T-helper 2 cell (primary cell): Measurements from ENCODE around the gene SCYL3.
A peak's percentile ranks its signal among the peaks of the same experiment; 100 is the strongest.
"Not testable (repeated sequence)": the region's sequence is repeated elsewhere in the genome, so short reads cannot be mapped to it uniquely, and the experiment has no call there.

Source experiments
- DNase-seq, 5 experiments: peaks; one replicate each; pipeline versions ENCODE4 v3.0.0 to v3.0.0-alpha.2; 2012 to 2022

The SCYL3 gene

DNA sequence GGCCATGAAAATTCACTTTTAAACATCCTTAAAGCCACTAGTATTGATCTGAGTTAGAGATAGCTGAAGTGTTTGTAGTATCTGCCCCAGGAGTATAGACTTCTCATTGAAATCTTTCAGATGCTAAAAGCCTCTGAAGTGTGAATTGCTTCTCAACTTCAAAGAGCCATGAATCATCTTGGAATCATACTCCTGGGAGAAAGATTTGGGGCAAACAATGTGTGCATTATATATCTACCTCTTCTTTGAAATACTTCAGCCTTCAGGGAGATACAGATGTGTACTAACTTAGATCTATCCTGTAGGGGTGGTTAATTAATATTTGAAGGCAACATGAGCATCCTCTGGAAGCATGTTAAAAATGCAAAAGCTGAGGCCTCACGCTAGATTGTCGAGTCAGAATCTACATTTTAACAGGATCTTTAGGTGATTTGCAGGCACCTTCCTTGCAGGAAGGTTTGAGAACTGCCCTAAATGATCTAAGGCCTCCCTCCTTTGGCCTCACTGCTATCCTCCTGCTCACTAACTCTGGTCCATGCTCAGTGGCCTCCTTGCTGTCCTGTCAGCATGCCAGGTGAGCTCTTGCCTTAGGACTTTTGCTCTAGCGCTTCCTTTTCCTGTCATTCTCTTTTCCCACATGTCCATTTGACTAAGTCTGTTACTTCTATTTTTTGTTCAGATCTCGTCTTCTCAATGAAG, 6.0 kb upstream of the SCYL3 start:
- no peak for DNase-seq

DNA sequence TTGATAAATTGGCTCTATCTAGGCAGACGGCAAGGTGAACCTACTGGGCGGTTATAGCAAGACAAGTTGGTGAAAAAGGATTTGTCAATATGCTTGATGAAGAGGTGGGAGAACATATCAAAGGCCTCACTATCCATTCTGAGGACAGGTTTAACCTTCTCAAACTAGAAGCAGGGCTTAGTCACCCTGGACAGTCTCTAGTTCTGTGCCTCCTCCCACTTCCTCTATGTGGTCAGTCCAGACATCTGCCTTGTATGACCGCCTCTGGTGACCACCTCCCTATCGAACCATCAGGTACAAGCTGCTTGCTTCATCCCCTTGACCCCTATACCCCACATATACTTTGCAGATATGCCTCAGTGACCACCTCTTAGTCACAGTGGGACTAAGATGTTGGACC, 2.3 kb upstream of the SCYL3 start:
- DNase-seq, result no peak

DNA sequence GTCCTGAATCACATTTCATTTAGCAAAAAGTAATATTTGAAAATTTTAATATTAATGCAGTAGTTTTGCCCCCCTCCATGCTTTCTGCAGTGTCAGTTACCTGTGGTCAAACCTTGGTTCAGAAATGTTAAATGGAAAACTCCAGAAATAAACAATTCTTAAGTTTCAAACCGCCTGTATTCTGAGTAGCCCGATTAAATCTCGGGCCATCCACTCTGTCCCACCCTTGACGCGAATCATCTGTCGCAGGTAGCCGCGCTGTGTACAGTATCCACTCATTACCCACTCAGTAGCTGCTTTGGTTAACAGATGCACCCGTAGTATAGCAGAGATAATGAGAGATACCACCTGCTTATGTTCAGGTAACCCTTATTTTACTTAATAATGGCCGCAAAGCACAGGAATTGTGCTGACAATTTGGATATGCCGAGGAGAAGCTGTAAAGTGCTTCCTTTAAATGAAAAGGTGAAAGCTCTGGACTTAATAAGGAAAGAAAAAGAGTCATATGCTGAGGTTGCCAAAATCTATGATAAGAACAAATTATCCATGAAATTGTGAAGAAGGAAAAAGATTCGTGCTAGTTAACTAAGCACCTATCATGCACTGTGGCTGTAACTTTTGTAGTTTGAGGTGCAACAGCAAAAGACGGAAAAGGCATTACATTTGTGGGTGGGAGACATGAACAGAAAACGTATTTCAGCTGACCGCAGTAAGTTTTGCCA, 889 bp upstream of the SCYL3 start:
- peak in 1 of 5 experiments; percentile 54 for DNase-seq

DNA sequence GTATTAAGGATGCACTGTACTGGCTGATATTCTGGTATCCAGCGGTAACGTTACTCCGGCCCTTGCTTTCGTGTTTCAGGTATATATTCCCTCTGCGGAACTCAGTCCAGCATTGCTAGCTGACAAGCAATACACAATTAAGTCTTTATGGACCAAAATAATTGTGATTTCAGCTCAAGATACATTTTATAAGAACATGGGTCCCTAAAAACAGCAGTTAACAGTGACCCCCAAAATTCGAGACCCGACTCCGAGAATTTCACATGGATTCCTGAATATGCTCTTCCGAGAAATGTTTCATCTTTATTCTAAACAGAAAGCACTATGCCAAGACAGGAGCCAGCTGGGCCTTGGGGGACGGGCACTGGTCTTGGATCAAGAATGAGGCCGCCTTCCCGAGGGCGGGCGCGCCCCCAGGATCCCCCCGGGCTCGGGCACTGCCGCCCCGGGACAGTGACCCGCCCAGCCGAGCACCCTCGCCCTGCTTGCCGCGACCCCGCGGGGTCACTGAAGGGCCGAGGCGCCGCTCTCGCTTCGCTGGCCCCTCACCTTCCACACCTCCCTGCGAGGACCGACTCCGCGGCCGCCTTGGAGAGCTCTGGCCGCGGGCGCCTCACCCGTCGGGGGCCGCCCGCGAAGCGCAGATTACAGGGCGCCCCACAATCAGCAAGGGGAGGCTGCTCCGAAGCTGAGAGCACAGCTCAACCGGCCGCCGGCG, 610 bp downstream of the SCYL3 start:
- peak in 1 of 5 experiments; percentile 26 for DNase-seq

DNA sequence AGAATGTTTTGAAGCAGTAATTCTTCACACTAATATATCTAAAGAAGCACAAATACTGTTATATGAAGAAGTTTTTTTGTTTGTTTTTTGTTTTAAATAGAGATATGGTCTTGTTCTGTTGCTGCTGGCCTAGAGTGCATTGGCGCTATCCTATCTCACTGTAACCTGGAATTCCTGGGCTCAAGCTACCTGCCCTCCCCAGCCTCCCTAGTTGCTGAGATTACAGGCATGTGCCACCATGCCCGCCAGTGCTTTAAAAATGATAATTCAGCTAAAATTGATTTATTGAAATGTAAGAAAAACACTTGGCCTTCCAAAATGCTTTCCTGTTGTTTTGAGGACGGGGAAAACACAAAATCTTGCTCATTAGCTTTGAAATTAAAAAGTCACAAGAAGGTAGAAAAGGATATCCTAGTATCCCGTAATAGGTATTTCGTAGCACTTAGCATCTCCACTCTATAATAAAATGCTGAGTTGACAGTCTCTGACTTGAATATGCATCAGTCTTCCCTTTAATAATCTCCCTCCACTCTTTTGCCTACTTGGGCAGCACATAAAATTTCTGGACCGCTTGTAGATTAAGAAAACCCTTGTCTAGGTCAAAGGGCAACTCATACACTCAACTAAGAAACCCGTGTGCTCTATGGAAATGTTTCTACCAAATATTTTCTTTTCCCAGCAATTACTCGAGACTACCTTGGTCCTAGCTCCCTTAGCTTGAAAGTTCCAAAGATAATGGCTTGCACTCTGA, 1.3 kb downstream of the SCYL3 start:
- no peak for DNase-seq

DNA sequence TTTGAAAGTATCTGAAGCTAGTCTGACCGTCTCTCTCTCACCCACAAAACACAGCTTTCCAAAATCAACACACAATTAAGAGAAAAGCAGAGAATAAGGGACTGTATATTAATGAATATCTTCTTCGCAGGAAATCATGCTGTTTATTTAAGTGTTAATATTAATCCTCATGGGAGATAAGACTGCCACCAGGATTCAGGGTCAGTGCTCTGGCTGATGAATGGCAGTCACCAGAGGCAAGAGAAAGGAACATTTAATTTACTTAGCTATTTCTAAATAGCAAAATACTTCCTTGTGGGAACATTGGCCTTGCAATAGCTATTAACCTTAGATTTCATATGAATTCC, 2.2 kb downstream of the SCYL3 start:
- no peak for DNase-seq

DNA sequence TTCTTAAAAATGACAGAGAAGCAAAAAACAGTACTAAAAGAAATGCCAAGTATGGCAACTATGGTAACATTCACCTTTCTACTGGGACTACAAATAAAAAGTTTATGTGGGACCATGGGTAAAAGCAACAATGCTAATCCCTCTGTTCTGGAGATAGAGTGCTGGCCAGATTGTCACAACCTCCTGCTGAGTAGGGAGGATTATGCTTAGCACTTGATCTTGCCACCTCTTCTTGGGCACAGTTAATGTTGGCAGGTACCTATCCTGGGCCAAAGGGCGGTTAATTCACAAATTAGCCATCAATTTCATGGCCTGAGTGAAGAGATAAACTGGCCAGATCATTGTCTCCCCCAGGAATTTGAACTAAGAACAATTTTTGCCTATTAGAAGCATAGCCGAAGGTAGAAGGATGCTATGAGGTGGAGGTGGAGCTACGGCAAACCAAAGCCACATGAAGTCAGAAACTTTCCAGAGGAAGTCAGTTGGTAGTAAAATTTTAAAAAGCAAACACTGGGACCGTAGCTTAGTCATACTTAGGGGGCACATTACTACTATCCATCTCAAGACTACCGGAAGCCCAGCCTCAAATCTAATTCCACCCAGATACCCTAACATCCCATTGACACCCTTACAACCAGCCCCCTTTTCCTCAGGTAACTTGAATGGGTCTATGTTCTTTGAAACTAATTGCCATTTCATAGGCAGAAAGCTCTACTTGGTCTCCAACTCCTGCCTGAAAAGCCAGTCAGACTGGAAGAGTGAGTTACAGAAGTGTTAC, 2.7 kb downstream of the SCYL3 start:
- DNase-seq, result peak in 3 of 5 experiments; percentile 22 to 82 (median 30)

DNA sequence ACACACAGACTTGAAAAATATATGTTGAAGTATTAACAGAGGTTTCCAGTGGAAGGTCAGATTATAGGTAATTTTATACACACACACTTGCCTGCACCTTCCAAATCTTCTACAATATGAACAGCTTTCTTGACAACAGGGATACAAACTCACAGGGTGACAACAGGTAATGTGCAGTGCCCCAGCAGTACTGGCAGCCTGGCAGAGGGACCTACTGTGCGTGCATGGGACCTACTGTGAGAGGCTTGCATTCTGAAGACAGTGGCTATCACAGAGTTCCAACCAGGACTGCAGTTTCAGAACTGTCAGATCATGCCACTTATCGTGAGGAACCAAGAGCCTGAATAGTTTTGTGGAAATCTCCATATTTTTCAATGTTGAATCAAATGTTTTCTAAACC, 3.8 kb downstream of the SCYL3 start:
- DNase-seq, result no peak

DNA sequence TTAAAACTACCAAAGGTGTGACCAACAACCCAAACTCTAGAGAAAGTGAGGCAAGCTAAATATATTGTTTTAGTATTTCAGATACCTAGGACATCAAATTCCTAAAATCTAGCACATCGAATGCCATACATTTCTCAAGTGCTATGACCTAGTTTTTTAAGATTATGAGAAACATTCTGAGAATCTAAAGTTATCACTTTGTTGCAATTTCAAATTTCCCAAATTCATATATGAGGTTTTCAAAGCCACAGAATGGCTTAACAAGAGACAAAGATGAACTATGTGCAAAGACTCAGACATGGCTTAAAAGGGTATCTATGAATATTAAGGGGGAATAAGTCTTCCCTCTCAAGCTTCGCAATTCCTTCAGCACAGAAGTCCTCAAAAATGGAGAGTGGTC, 6.8 kb downstream of the SCYL3 start:
- no peak for DNase-seq

DNA sequence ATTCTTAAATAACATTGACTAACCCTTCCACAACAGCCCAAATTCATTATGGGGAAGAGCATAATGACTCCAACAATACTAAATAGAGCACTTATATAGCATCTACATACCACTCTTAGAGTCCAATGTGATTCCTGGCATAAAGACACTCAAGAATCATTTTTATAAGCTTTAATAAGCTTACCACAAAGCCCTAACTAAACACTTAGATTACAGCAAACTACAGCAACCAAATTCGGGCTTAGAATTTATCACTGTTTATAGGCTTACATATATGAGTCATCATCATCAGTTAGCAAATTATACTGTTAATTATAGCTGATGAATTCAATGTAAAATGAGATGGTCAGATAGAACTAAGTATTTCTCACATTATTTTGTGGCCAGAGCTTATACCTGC, 7.3 kb downstream of the SCYL3 start:
- no peak for DNase-seq

DNA sequence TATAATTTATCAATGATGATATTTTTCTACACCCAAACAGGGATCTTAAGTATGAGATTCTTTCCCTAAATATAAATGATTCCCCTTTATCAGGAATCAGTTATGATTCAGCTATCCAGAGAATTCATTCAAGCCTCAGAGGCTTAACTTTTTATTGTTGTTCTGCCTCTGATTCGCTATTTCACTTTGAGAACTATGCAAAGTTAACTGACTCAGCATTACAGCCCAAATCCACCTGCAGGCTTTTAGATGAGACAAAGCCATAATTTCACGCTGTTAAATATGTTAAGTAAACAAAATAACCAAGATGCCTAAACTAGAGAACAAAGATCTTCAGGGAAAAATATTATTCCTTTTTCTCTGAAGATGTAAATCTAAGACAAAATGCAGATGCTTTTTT, 8.5 kb downstream of the SCYL3 start:
- DNase-seq, result no peak

DNA sequence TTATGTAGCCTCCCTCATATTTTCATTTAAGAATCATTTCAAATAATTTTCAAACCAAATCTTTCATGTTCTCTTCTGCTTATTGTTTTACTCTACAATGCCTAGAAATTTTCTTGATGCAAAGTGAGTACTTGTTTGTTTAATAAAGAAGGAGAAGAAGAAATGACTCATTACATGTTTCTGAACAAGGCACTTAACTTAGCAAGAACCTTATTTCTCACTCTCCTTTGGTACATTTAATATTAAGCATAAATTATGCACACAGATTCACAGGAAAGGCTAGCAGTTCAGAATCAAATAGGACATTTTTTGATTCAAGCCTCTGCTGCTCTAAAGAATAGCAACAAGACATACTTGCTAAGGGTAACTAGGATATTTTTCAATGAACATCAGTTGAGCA, 9.1 kb downstream of the SCYL3 start:
- DNase-seq, result no peak

DNA sequence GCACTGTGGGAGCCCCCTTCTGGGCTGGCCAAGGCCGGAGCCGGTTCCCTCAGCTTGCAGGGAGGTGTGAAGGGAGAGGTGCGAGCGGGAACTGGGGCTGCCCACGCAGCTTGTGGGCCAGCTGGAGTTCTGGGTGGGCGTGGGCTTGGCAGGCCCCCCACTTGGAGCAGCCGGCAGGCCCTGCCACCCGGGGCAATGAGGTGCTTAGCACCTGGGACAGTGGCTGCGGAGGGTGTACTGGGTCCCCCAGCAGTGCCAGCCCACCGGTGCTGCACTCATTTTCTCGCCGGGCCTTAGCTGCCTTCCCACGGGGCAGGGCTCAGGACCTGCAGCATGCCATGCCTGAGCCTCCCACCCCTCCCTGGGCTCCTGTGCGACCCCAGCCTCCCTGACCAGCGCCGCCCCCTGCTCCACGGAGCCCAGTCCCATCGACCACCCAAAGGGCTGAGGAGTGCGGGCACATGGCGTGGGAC, 11.6 kb downstream of the SCYL3 start:
- no peak for DNase-seq

DNA sequence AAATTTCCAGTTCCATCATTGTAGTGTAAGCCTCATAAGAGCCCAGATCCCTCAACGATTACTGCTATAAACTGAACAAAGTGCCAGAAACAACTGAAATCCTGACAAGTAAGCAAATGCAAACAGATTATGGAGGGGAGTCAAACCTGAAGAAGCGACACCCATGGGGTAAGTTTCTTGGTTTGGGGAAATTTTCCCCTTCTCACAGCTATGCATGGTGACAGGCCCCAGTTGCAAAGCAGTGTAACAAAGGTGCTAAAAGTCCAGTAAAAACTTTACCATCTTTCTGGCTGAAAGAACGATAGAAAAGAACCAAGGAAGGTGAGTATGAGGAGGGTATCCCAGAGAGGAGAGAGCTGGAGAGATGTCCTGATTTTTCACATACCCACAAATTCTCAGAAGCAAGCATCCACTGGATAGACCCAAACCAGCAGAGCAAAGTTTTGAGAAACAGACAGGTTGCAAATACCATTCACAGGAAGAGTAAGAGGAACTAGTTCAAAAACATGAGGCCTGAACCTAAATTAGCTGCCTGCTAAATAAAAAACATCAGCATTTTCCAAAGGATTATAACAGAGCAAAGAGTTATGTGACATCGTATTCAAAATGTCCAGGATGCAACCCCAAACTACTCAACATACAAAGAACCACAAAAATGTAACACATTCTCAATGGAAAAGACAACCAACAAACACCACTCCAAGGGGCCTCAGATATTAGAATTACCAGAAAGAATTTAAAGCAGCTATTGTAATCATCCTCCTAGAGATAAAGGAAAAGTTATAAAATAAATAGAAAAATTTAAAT, 14.5 kb downstream of the SCYL3 start:
- no peak for DNase-seq

DNA sequence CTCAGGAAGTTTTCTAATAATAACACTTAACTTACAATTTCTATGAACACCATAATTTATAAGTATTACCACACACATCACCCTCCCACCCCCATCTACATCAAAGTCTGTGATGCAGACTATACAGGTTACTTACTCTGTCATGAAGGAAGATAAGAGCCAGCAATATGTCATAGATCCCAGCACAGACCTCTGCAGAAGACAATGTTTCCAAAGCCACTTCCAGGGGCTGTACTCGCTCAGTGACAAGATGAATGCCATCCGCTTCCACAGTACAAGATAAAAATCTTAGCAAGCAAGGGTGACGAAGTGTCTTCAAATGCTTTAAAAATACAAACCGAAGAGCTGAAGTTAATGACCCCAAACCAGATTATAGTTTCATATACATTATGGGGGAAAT, 15.2 kb downstream of the SCYL3 start:
- DNase-seq, result no peak

DNA sequence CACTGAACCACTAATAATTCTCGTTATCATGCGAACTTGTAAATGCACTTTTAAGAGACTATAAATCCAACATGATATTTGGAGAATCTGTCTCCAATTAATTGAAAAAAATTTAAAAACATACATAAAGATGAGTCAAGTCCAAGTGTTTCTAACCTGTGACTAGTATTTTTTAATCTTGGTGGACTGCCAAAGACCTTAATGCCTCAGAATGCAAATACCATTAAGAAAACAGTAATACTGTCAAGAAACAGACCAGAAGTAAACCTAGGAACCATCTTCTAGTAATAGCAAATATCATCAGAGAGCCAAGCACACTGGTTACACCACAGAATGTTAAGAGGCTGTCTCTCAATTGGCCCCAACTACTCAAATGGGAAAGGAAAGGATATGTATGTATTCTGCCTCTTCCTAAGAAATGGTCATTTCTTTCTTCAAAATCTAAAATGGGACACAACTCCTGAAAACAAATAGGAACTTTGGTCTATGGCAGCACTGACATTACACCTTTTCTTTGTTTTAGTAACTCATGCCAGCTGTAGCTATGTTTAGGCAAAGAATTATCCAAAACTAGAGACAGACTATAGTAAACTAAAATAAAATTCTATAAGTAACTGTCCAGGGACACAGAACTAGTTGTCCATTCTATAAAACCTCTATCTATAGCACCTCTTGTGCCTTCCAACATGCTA, 15.8 kb downstream of the SCYL3 start:
- DNase-seq, result no peak

DNA sequence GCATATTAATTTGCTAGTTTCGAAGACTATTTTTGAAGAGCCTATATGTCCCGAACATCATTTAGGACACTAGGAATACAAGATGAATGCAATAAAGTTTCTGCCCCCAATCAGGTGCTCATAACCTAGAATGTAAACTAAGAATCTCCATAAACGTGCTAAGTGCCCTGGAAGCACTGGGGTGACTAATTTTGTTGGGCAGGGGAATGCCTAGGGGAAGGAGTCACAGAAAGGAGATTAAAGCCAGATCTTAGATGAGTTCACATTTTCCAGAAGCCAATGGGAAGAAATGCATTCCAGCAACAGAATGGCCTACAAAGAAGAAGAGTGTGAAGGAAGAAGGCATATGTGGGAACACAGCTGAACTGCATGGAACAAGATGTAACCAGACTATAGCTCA, 19.5 kb downstream of the SCYL3 start:
- DNase-seq, result no peak

DNA sequence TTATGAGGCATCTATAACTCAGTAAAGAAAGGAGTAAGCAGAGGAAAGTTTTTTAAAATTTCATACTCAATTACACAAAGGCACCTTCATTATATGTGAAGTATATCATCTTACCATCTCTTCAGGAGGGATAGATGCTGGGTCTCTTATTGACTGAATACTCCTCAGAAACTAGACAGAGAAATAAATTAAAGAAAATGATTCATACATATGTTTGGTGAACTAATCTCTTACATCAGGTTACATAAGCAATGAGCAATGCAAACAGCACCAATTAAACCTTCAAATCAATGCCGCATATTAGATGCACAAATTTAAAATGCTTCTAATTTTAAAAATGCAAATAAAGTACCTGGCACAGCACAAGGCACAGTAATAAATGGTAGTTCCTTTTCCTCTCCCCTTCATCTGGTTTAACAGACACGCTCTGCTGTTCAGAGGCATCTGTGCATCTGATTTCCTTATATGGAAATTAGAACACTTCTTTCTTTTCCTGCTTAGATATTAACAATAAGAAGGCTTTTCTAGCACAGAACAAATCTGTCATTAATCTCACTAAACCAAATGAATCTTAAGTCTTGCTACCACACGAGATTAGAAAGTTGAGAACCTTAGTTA, 20.0 kb downstream of the SCYL3 start:
- DNase-seq, result no peak

DNA sequence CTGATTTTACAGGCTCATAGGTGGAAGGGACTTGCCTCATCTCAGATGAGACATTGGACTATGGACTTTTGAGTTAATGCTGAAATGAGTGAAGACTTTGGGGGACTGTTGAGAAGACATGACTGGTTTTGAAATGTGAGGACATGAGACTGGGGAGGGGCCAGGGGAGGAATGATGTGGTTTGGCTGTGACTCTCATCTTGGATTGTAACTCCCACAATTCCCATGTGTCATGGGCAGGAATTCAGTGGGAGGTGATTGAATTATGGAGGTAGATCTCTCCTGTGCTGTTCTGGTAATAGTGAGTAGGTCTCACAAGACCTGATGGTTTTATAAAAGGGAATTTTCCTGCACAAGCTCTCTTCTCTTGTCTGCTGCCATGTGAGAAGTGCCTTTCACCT, 20.8 kb downstream of the SCYL3 start:
- no peak for DNase-seq

DNA sequence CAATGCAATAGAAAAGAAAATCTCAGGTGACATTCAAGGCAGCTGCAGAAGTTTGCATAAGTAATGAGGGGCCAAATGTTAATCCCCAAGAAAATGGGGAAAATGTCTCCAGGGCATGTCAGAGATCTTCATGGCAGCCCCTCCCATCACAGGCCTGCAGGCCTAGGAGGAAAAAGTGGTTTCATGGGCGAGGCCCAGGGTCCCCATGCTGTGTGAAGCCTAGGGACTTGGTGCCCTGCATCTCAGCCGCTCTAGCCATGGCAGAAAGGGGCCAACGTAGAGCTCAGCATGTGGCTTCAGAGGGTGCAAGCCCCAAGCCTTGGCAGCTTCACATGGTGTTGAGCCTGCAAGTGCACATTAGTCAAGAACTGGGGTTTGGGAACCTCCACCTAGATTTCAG, 21.7 kb downstream of the SCYL3 start:
- DNase-seq, result not testable (repeated sequence)
